ENCODE measurements around the gene ENPP6. TPM values are rescaled to one million over a fixed set of nuclear protein-coding genes. Genes with fewer than 3 reads are reported as not detected.

ENPP6 gene
- polyA plus RNA-seq, 1 donor from 2014 or later, result not detected

- Histone ChIP-seq H3K79me2 (replicated peaks; ENCODE audit: insufficient read depth, low read length) (no peaks in the 10 kb centered on the region), H3K4me3 (ENCODE audit: low read length) (no peak overlapping the region), H3K9me2 (ENCODE audit: insufficient read depth, low read length) (no peaks in the 10 kb centered on the region), H4K20me1 (ENCODE audit: insufficient read depth) (no peaks in the 10 kb centered on the region), H2AFZ (ENCODE audit: low read depth, low read length) (no peak overlapping the region), H3K9me3 (ENCODE audit: low read length) (no peaks in the 10 kb centered on the region), H3K27ac (ENCODE audit: low read length) (no peak overlapping the region), H3F3A (ENCODE audit: insufficient read depth, low read length, poor library complexity, severe bottlenecking) (no peaks in the 10 kb centered on the region), H3K9ac (ENCODE audit: low read length) (no peak overlapping the region), H3K27me3 (ENCODE audit: insufficient read depth, low read depth, low read length) (no peaks in the 10 kb centered on the region), H3K4me2 (ENCODE audit: low read length) (no peak overlapping the region), H3K36me3 (ENCODE audit: insufficient read depth, low read length) (no peaks in the 10 kb centered on the region)
- no peak for TF ChIP-seq POLR2AphosphoS5 (IDR thresholded peaks at IDR 0.05)
- no peak for TF ChIP-seq REST (IDR thresholded peaks at IDR 0.05; ENCODE audit: borderline replicate concordance)
- TF ChIP-seq TAF1 (IDR thresholded peaks at IDR 0.05; ENCODE audit: low read depth), result no peak
- no peak for TF ChIP-seq EP300 (conservative IDR thresholded peaks at IDR 0.05; ENCODE audit: poor library complexity, severe bottlenecking)
- no peak for TF ChIP-seq CTCF (IDR thresholded peaks at IDR 0.05; ENCODE audit: poor library complexity, severe bottlenecking)
- no peak for TF ChIP-seq RAD21 (conservative IDR thresholded peaks at IDR 0.05)
- no peak for TF ChIP-seq MXI1 (conservative IDR thresholded peaks at IDR 0.05; ENCODE audit: poor library complexity, severe bottlenecking)
- TF ChIP-seq EZH2 (IDR thresholded peaks at IDR 0.05; ENCODE audit: borderline replicate concordance, insufficient read depth, low read length, poor library complexity, severe bottlenecking), result no peak
- TF ChIP-seq SMC3 (conservative IDR thresholded peaks at IDR 0.05; ENCODE audit: poor library complexity), result no peak
Observed at GRCh38 chr4:184064877-184065276, 152.8 kb downstream of the ENPP6 start.

GRCh38 chr4:184062769-184063168 lies 154.9 kb downstream of the ENPP6 start:
- Histone ChIP-seq H3K4me2 (ENCODE audit: low read length) (no peak overlapping the region), H3K27ac (ENCODE audit: low read length) (no peak overlapping the region), H3K9me2 (ENCODE audit: insufficient read depth, low read length) (no peaks in the 10 kb centered on the region), H2AFZ (ENCODE audit: low read depth, low read length) (no peak overlapping the region), H4K20me1 (ENCODE audit: insufficient read depth) (no peaks in the 10 kb centered on the region), H3K36me3 (ENCODE audit: insufficient read depth, low read length) (no peaks in the 10 kb centered on the region), H3F3A (ENCODE audit: insufficient read depth, low read length, poor library complexity, severe bottlenecking) (no peaks in the 10 kb centered on the region), H3K4me3 (ENCODE audit: low read length) (no peak overlapping the region), H3K9ac (ENCODE audit: low read length) (no peak overlapping the region), H3K79me2 (replicated peaks; ENCODE audit: insufficient read depth, low read length) (no peaks in the 10 kb centered on the region), H3K27me3 (ENCODE audit: insufficient read depth, low read depth, low read length) (no peaks in the 10 kb centered on the region), H3K9me3 (ENCODE audit: low read length) (no peaks in the 10 kb centered on the region)
- TF ChIP-seq REST (IDR thresholded peaks at IDR 0.05; ENCODE audit: borderline replicate concordance) (no peak), RAD21 (conservative IDR thresholded peaks at IDR 0.05) (no peak), EZH2 (IDR thresholded peaks at IDR 0.05; ENCODE audit: borderline replicate concordance, insufficient read depth, low read length, poor library complexity, severe bottlenecking) (no peak), EP300 (conservative IDR thresholded peaks at IDR 0.05; ENCODE audit: poor library complexity, severe bottlenecking) (no peak), POLR2AphosphoS5 (IDR thresholded peaks at IDR 0.05) (no peak), TAF1 (IDR thresholded peaks at IDR 0.05; ENCODE audit: low read depth) (no peak), SMC3 (conservative IDR thresholded peaks at IDR 0.05; ENCODE audit: poor library complexity) (no peak), MXI1 (conservative IDR thresholded peaks at IDR 0.05; ENCODE audit: poor library complexity, severe bottlenecking) (no peak), CTCF (IDR thresholded peaks at IDR 0.05; ENCODE audit: poor library complexity, severe bottlenecking) (no peak)

Measured in neural cell (in vitro differentiated cells).